ENCODE measurements around the gene IMMP2L. TPM values are rescaled to one million over a fixed set of nuclear protein-coding genes. Genes with fewer than 3 reads are reported as not detected.

IMMP2L gene
- total and polyA plus RNA-seq, 2 of the 8 experiments (the other 6 are each of a cell fraction or from before 2014, with no cell fraction given) = 2.3 to 10.1 TPM

GRCh38 chr7:111410899-111411298 is 151.4 kb downstream of the IMMP2L start:
- H3K18ac ChIP-seq (ENCODE audit: extremely low read depth, low read length) = no peak overlapping the region
- peak overlapping the region; percentile 88; the same call in 1 of the 2 replicates for H2BK12ac ChIP-seq (ENCODE audit: low read depth, low read length)
- H4K91ac ChIP-seq (replicated peaks; ENCODE audit: insufficient read length, low read length) = no peak overlapping the region
- no peak overlapping the region for H3K27ac ChIP-seq (ENCODE audit: low read depth, low read length)
- H3K9me3 ChIP-seq (ENCODE audit: insufficient read depth in 2 of 2, low read depth in 1 of 2, low read length in 1 of 2) = no peaks in the 10 kb centered on the region
- no peak overlapping the region for H3K4ac ChIP-seq (replicated peaks; ENCODE audit: insufficient read length, low read depth, low read length)
- POLR2A ChIA-PET (ENCODE audit: partially characterized antibody) = no interaction called here
- H4K20me1 ChIP-seq (replicated peaks in 1 of 2; ENCODE audit: control insufficient read depth in 1 of 2, insufficient read depth in 2 of 2, low read length in 2 of 2) = no peaks in the 10 kb centered on the region
- H3K27me3 ChIP-seq (replicated peaks in 1 of 4; ENCODE audit: control insufficient read depth in 3 of 4, extremely low read depth in 1 of 4, insufficient read depth in 3 of 4, low read length in 3 of 4) = no peaks in the 10 kb centered on the region
- no peak overlapping the region for H2BK120ac ChIP-seq (replicated peaks; ENCODE audit: low read depth, low read length)
- H3K14ac ChIP-seq (ENCODE audit: insufficient read length) = no peak overlapping the region
- no peak overlapping the region for H4K8ac ChIP-seq (ENCODE audit: extremely low read depth, insufficient read depth, low read length)
- FAIRE-seq = no peak
- no peak overlapping the region for H4K5ac ChIP-seq (ENCODE audit: insufficient read length, low read depth, low read length)
- no peak overlapping the region for H2AFZ ChIP-seq (ENCODE audit: low read length)
- no peaks in the 10 kb centered on the region for H3K36me3 ChIP-seq (ENCODE audit: control insufficient read depth in 2 of 4, insufficient read depth in 4 of 4, low read length in 3 of 4)
- H2BK5ac ChIP-seq (ENCODE audit: low read depth, low read length) = no peak overlapping the region
- H3K4me3 ChIP-seq (ENCODE audit: extremely low read depth in 1 of 4, insufficient read depth in 2 of 4, low read depth in 3 of 4, low read length in 4 of 4) = no peak overlapping the region
- H3K56ac ChIP-seq (replicated peaks; ENCODE audit: insufficient read length, low read depth, low read length) = no peak overlapping the region
- no peak overlapping the region for H2BK15ac ChIP-seq (ENCODE audit: low read length)
- no peak overlapping the region; the same call in 1 of the 2 replicates for H2AK5ac ChIP-seq (ENCODE audit: low read depth, low read length)
- DNase-seq (ENCODE audit: low read depth in 1 of 2, low spot score in 2 of 2) = no peak
- no peak overlapping the region for H3K4me2 ChIP-seq (ENCODE audit: insufficient read depth in 1 of 2, low read depth in 2 of 2, low read length in 2 of 2)
- no peaks in the 10 kb centered on the region for H3K23me2 ChIP-seq (ENCODE audit: low read depth, low read length)
- no peak overlapping the region for H3K9ac ChIP-seq (replicated peaks in 1 of 4; ENCODE audit: extremely low read depth in 1 of 4, low read depth in 3 of 4, low read length in 3 of 4)
- TF ChIP-seq GTF2F1 (IDR thresholded peaks at IDR 0.05; ENCODE audit: borderline replicate concordance, low read depth, low read length) (no peak), NRF1 (IDR thresholded peaks at IDR 0.05; ENCODE audit: low read depth, low read length) (no peak), SP2 (IDR thresholded peaks at IDR 0.05; ENCODE audit: low read length) (no peak)
- H2BK20ac ChIP-seq (ENCODE audit: low read length) = 0 out of 2 replicates have a peak overlapping the region, but pooled peaks have one; percentile 24
- CTCF ChIA-PET (ENCODE audit: partially characterized antibody) = interaction anchor here (0.6 to 1.0 kb wide), 2 partner anchors 32 to 531 kb away, joined by 3 to 4 read pairs; no protein-coding TSS in a partner anchor
- H3K23ac ChIP-seq (ENCODE audit: insufficient read length) = no peak overlapping the region
- no peaks in the 10 kb centered on the region for H3K79me2 ChIP-seq (ENCODE audit: control insufficient read depth in 1 of 2, insufficient read depth in 2 of 2, low read length in 2 of 2)
- peaks cover 2 to 9% (median 6%) of the 10 kb centered on the region in 4 experiments; a peak in 4 of 7 replicates for H3K4me1 ChIP-seq (replicated peaks in 1 of 4; ENCODE audit: control insufficient read depth in 3 of 4, insufficient read depth in 4 of 4, low read length in 3 of 4)
- no peaks in the 10 kb centered on the region for H3K79me1 ChIP-seq (ENCODE audit: low read depth, low read length)

All from H1 (cell line).